Keratinocyte (primary cell): ENCODE results near the gene MAP3K5. TPM values are rescaled to one million over a fixed set of nuclear protein-coding genes. Genes with fewer than 3 reads are reported as not detected.

Experiments used
- DNase-seq: peaks from one replicate; pipeline ENCODE4 v3.0.0-alpha.2; 2011; ENCODE audit warnings: low read depth, missing footprints, low spot score
- FAIRE-seq: peaks from 2 replicates; lab custom pipeline; 2011; peaks lifted over from hg19 to GRCh38; lab: Jason Lieb, UNC
- H2AFZ ChIP-seq: 2 replicates; pipeline ENCODE4 v1.6.0; 2012; ENCODE audit warnings: low read length, control low read depth, inconsistent platforms; ENCODE audit not compliant: control insufficient read depth
- H3K27ac ChIP-seq: 2 replicates; pipeline ENCODE4 v1.5.1; 2011; ENCODE audit warnings: low read length; ENCODE audit not compliant: control insufficient read depth, insufficient read depth
- H3K27me3 ChIP-seq: 3 replicates; pipeline ENCODE4 v1.6.0; 2011; ENCODE audit warnings: low read length; ENCODE audit not compliant: control insufficient read depth, insufficient read depth; ENCODE audit errors: extremely low read depth
- H3K36me3 ChIP-seq, 2 experiments: 2 replicates in 1 of 2; 3 replicates in 1 of 2; pipeline ENCODE4 v1.5.1; 2011; ENCODE audit warnings: low read length in 2 of 2, mild to moderate bottlenecking in 1 of 2; ENCODE audit not compliant: control insufficient read depth in 2 of 2, insufficient read depth in 2 of 2; ENCODE audit errors: extremely low read depth in 1 of 2
- H3K4me1 ChIP-seq: 3 replicates; pipeline ENCODE4 v1.5.1; 2011; ENCODE audit warnings: low read length; ENCODE audit not compliant: control insufficient read depth, insufficient read depth; ENCODE audit errors: extremely low read depth
- H3K4me2 ChIP-seq: 3 replicates; pipeline ENCODE4 v1.6.0; 2011; ENCODE audit warnings: low read depth, low read length; ENCODE audit not compliant: control insufficient read depth, insufficient read depth; ENCODE audit errors: extremely low read depth
- H3K4me3 ChIP-seq, 3 experiments: fragments of 200-600 bp in 1 of 3; sonication (generic) in 1 of 3; 2 replicates in 2 of 3; 3 replicates in 1 of 3; pipeline ENCODE4 v1.5.1; 2011 to 2016; ENCODE audit warnings: low read length in 3 of 3, mild to moderate bottlenecking in 3 of 3, control low read depth in 2 of 3, inconsistent platforms in 1 of 3, low read depth in 1 of 3, mixed read lengths in 1 of 3, mixed run types in 1 of 3, moderate library complexity in 1 of 3; ENCODE audit not compliant: control insufficient read depth in 2 of 3, insufficient read depth in 2 of 3; ENCODE audit errors: extremely low read depth in 1 of 3
- H3K79me2 ChIP-seq: 2 replicates; pipeline ENCODE4 v1.6.0; 2012; ENCODE audit warnings: low read length; ENCODE audit not compliant: control insufficient read depth, insufficient read depth
- H3K9ac ChIP-seq: 3 replicates; pipeline ENCODE4 v1.6.0; 2011; ENCODE audit warnings: low read length; ENCODE audit not compliant: control insufficient read depth, insufficient read depth; ENCODE audit errors: extremely low read depth
- H3K9me1 ChIP-seq: 3 replicates; pipeline ENCODE4 v1.6.0; 2011; ENCODE audit warnings: low read length; ENCODE audit not compliant: control insufficient read depth, insufficient read depth; ENCODE audit errors: extremely low read depth
- H3K9me3 ChIP-seq: 2 replicates; pipeline ENCODE4 v1.5.1; 2012; ENCODE audit warnings: low read depth, low read length; ENCODE audit not compliant: control insufficient read depth
- H4K20me1 ChIP-seq: 3 replicates; pipeline ENCODE4 v1.6.0; 2011; ENCODE audit warnings: low read length; ENCODE audit not compliant: control insufficient read depth, insufficient read depth; ENCODE audit errors: extremely low read depth
- EZH2 ChIP-seq: IDR thresholded peaks from one replicate; pipeline ENCODE4 v1.6.1; 2012; ENCODE audit warnings: inconsistent platforms, mild to moderate bottlenecking, low read length, moderate library complexity
- dilution Hi-C: fragments of 300-500 bp; cut with MboI; formaldehyde crosslinking; loops from one replicate; pipeline ENCODE4 v1.7.0; 2020; ENCODE audit warnings: low sequenced_read_pairs; ENCODE audit not compliant: extremely low pct_ligation_motif_present
- polyA plus RNA-seq, 5 experiments: library from polyadenylated mRNA; depleted of rRNA in 3 of 5; stranded (reverse) in 3 of 5; stranded (forward) in 1 of 5; unstranded in 1 of 5; fragments of >200 nt; gene quantifications; 1 replicate in 1 of 5; 2 replicates in 3 of 5; 3 replicates in 1 of 5; pipeline versions ENCODE4 v1.2.1 to v1.2.3, GENCODE V29; 2011 to 2012; ENCODE audit warnings: missing spikeins in 2 of 5, low read depth in 1 of 5, low replicate concordance in 1 of 5
- TF ChIP-seq, protein P1 (sequence below), 3 experiments: IDR thresholded peaks in 1 of 3; conservative IDR thresholded peaks in 1 of 3; optimal IDR thresholded peaks in 1 of 3; 2 replicates in 2 of 3; 3 replicates in 1 of 3; pipeline versions ENCODE3 to v1.5.1; 2011; ENCODE audit warnings: low read length in 3 of 3, mild to moderate bottlenecking in 3 of 3, moderate library complexity in 2 of 3, control low read depth in 1 of 3, inconsistent platforms in 1 of 3; ENCODE audit not compliant: insufficient read depth in 2 of 3; ENCODE audit errors: extremely low read depth in 1 of 3

MAP3K5 gene
- polyA plus RNA-seq, 1 donor (not counting 4 experiments of a cell fraction or from before 2014, with no cell fraction given) = 3.4 TPM

DNA sequence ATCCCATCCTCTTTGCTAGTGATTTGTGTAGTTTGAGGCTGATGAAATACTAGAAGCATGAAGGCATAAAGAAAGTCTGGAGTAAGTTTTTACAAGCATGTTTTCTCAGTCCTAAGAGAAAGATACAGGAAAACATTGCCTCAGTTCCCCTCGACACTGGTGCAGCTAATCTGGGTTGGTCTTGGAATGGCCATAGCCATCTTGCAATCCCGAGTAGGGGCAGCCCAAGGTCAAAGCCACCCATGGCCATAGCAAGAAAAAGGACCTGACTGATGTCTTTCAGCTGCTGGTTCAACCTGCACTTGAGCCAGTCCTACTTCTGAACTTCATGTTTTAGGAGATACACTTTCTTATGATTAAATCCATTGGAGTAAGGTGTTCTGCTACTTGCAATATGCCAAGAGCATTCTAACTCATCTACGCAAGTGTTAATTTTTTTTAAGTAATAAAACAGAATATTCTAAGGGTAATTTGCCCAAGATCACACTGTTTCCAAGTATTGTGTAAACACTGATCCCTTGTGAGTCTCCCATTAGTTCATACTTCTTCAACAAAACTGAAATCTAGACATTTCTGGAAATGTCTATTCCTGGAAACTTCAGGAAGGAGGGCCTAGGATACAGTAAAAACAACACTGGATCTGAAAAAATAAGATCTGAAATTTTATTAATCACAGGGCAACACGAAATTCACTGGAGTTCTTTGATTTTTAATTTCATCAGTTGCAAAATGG is 108.9 kb downstream of the MAP3K5 start:
- Histone ChIP-seq H3K4me3 (no peak overlapping the region), H3K79me2 (no peaks in the 10 kb centered on the region), H2AFZ (no peak overlapping the region), H3K27ac (no peak overlapping the region), H3K4me1 (peaks cover 6% of the 10 kb centered on the region), H3K9ac (no peak overlapping the region), H3K27me3 (no peaks in the 10 kb centered on the region), H3K36me3 (no peaks in the 10 kb centered on the region), H4K20me1 (no peaks in the 10 kb centered on the region), H3K9me1 (no peaks in the 10 kb centered on the region), H3K9me3 (no peaks in the 10 kb centered on the region), H3K4me2 (no peak overlapping the region)
- dilution Hi-C loops = no loop called here
- FAIRE-seq = no peak
- TF ChIP-seq, protein P1, sequence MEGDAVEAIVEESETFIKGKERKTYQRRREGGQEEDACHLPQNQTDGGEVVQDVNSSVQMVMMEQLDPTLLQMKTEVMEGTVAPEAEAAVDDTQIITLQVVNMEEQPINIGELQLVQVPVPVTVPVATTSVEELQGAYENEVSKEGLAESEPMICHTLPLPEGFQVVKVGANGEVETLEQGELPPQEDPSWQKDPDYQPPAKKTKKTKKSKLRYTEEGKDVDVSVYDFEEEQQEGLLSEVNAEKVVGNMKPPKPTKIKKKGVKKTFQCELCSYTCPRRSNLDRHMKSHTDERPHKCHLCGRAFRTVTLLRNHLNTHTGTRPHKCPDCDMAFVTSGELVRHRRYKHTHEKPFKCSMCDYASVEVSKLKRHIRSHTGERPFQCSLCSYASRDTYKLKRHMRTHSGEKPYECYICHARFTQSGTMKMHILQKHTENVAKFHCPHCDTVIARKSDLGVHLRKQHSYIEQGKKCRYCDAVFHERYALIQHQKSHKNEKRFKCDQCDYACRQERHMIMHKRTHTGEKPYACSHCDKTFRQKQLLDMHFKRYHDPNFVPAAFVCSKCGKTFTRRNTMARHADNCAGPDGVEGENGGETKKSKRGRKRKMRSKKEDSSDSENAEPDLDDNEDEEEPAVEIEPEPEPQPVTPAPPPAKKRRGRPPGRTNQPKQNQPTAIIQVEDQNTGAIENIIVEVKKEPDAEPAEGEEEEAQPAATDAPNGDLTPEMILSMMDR (optimal IDR thresholded peaks at IDR 0.05 in 1 of 3, IDR thresholded peaks at IDR 0.05 in 1 of 3, conservative IDR thresholded peaks at IDR 0.05 in 1 of 3; ENCODE audit: extremely low read depth in 1 of 3, insufficient read depth in 2 of 3, low read length in 3 of 3) = no peak
- no peak for DNase-seq

DNA sequence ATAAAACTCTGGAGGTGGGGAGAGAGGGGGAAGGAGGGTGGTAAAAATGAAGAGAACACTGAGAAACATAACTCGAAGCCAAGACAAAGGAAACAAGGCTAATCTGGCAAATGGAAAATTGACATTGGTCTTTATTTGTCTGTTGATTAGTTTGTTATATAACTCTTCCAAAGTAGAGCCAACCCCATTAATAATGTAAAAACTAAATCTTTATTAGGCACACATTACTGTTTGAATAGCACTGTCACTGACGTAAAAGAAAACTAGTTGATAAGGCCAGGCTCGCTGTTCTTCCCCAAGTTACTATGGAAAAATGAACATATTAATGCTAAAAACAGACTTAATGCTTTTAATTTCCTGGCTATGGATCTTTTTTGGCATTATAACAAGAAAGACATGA is 110.0 kb downstream of the MAP3K5 start:
- Histone ChIP-seq H3K9me1 (no peaks in the 10 kb centered on the region), H3K4me1 (peaks cover 12% of the 10 kb centered on the region), H4K20me1 (no peaks in the 10 kb centered on the region), H3K27ac (no peak overlapping the region), H3K4me3 (no peak overlapping the region), H3K4me2 (no peak overlapping the region), H3K79me2 (no peaks in the 10 kb centered on the region), H3K27me3 (no peaks in the 10 kb centered on the region), H3K9me3 (no peaks in the 10 kb centered on the region), H3K9ac (no peak overlapping the region), H3K36me3 (no peaks in the 10 kb centered on the region), H2AFZ (no peak overlapping the region)
- DNase-seq = no peak
- dilution Hi-C loops = no loop called here
- no peak for FAIRE-seq
- TF ChIP-seq, protein P1 (optimal IDR thresholded peaks at IDR 0.05 in 1 of 3, IDR thresholded peaks at IDR 0.05 in 1 of 3, conservative IDR thresholded peaks at IDR 0.05 in 1 of 3; ENCODE audit: extremely low read depth in 1 of 3, insufficient read depth in 2 of 3, low read length in 3 of 3) = no peak
- no peak for TF ChIP-seq EZH2
